NCI-H526 (cell line): ENCODE results near the gene NUDT8.
A peak's percentile ranks its signal among the peaks of the same experiment; 100 is the strongest.
"Not testable (repeated sequence)": the region's sequence is repeated elsewhere in the genome, so short reads cannot be mapped to it uniquely, and the experiment has no call there.

Experiments used
- DNase-seq, 2 experiments: peaks; one replicate each; lab custom pipeline; 2025; lab: John Stamatoyannopoulos, UW

The NUDT8 gene

GRCh38 chr11:67641338-67642172 is 11.8 kb upstream of the NUDT8 start:
- no peak for DNase-seq

- DNase-seq, result no peak
Observed at GRCh38 chr11:67640758-67641337, 11.1 kb upstream of the NUDT8 start.

- DNase-seq, result peak; percentile 31 to 87
Observed at GRCh38 chr11:67640021-67640757, 10.5 kb upstream of the NUDT8 start.

GRCh38 chr11:67639438-67639859 is 9.7 kb upstream of the NUDT8 start, which contains the start of gene TBX10:
Gene TBX10, minus strand, starts transcription at chr11:67639763. Its CDS starts 291 bp downstream, at chr11:67639472.
- DNase-seq, result no peak

- no peak for DNase-seq
Observed at GRCh38 chr11:67638535-67639437, 9.0 kb upstream of the NUDT8 start.

GRCh38 chr11:67637441-67637840 is 7.7 kb upstream of the NUDT8 start:
- not testable (repeated sequence) for DNase-seq

GRCh38 chr11:67636962-67637361 is 7.2 kb upstream of the NUDT8 start:
- no peak for DNase-seq

- no peak for DNase-seq
Observed at GRCh38 chr11:67635231-67635521, 5.4 kb upstream of the NUDT8 start.

- DNase-seq, result peak in 1 of 2 experiments; percentile 48
Observed at GRCh38 chr11:67634366-67635230, 4.9 kb upstream of the NUDT8 start.

- no peak for DNase-seq
Observed at GRCh38 chr11:67633758-67634365, 4.1 kb upstream of the NUDT8 start.

- no peak for DNase-seq
Observed at GRCh38 chr11:67632982-67633755, 3.4 kb upstream of the NUDT8 start.

- DNase-seq, result no peak
Observed at GRCh38 chr11:67632175-67632981, 2.6 kb upstream of the NUDT8 start.

- DNase-seq, result no peak
Observed at GRCh38 chr11:67631853-67632174, 2.1 kb upstream of the NUDT8 start.

GRCh38 chr11:67631411-67631810 is 1.7 kb upstream of the NUDT8 start:
- no peak for DNase-seq

GRCh38 chr11:67630943-67631331 is 1.2 kb upstream of the NUDT8 start:
- DNase-seq, result no peak

GRCh38 chr11:67630228-67630942 is 648 bp upstream of the NUDT8 start:
- peak; percentile 94 to 100 for DNase-seq

- peak in 1 of 2 experiments; percentile 56 for DNase-seq
Observed at GRCh38 chr11:67628710-67629385, 889 bp downstream of the NUDT8 start.
